GM15510 (cell line): Measurements from ENCODE around the gene SPANXB1.
"Not testable (repeated sequence)": the region's sequence is repeated elsewhere in the genome, so short reads cannot be mapped to it uniquely, and the experiment has no call there.

Source experiments
- POLR2A ChIP-seq: IDR thresholded peaks from 3 replicates; pipeline ENCODE4 v1.6.1; 2011; ENCODE audit warnings: borderline replicate concordance; ENCODE audit not compliant: insufficient read length; ENCODE audit errors: extremely low read depth

SPANXB1 gene

GRCh38 chrX:141002568-141002967 lies at the start of gene SPANXB1:
SPANXB1 (plus strand) TSS chrX:141002594; CDS start chrX:141002694, 100 bp downstream.
- not testable (repeated sequence) for TF ChIP-seq POLR2A

GRCh38 chrX:140967036-140967435 lies 35.4 kb upstream of the SPANXB1 start:
- TF ChIP-seq POLR2A = no peak

- no peak for TF ChIP-seq POLR2A
Measured at GRCh38 chrX:140971099-140971795, 31.1 kb upstream of the SPANXB1 start.

- no peak for TF ChIP-seq POLR2A
Measured at GRCh38 chrX:140975472-140975871, 26.9 kb upstream of the SPANXB1 start.

- no peak for TF ChIP-seq POLR2A
Measured at GRCh38 chrX:140980271-140980670, 22.1 kb upstream of the SPANXB1 start.

- TF ChIP-seq POLR2A = no peak
Measured at GRCh38 chrX:140983730-140984129, 18.7 kb upstream of the SPANXB1 start.
